SU-DHL-6 (cell line): Measurements from ENCODE around the gene DPP6.
"Not testable (repeated sequence)": the region's sequence is repeated elsewhere in the genome, so short reads cannot be mapped to it uniquely, and the experiment has no call there.

Experiments used
- EZH2phosphoT487 ChIP-seq: fragments of 200-600 bp; sonication (generic), shearing (Covaris generic); conservative IDR thresholded peaks from 2 replicates; pipeline ENCODE4 v1.6.1; 2018; ENCODE audit warnings: mild to moderate bottlenecking, antibody characterized with exemption, low read length, moderate library complexity, mixed read lengths
- TF ChIP-seq, protein P1 (sequence below): fragments of 200-600 bp; sonication (generic); IDR thresholded peaks from one replicate; pipeline ENCODE4 v1.5.1; 2017; ENCODE audit warnings: antibody characterized with exemption, mild to moderate bottlenecking, low read length, moderate library complexity; ENCODE audit not compliant: insufficient read depth, poor library complexity, severe bottlenecking

DNA sequence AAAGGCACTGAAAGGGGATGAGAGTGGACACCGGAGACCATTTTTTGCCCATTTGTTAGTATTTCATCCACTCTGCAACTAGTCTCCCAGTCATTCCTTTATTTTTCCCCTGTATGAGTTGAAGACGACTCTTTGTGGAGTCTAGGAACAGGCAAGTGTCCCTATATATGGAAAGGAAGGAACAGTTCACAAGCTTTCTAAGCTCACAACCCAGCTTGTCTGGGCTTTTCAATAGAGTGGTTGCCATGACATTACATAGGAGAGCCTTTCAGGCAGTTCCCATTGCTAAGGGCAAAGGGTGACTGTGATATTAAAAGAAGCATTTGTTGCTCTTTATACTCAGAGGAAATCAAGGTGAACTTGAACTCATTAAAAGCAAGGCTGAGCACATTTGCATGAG is 33.8 kb upstream of the DPP6 start:
- TF ChIP-seq, protein P1, sequence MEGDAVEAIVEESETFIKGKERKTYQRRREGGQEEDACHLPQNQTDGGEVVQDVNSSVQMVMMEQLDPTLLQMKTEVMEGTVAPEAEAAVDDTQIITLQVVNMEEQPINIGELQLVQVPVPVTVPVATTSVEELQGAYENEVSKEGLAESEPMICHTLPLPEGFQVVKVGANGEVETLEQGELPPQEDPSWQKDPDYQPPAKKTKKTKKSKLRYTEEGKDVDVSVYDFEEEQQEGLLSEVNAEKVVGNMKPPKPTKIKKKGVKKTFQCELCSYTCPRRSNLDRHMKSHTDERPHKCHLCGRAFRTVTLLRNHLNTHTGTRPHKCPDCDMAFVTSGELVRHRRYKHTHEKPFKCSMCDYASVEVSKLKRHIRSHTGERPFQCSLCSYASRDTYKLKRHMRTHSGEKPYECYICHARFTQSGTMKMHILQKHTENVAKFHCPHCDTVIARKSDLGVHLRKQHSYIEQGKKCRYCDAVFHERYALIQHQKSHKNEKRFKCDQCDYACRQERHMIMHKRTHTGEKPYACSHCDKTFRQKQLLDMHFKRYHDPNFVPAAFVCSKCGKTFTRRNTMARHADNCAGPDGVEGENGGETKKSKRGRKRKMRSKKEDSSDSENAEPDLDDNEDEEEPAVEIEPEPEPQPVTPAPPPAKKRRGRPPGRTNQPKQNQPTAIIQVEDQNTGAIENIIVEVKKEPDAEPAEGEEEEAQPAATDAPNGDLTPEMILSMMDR, result not testable (repeated sequence)
- not testable (repeated sequence) for TF ChIP-seq EZH2phosphoT487
